GM19452 (cell line): ENCODE measurements around the gene GBX2.

Experiments used
- ATAC-seq: cut with Tn5 transposase; IDR thresholded peaks from one replicate; pipeline ENCODE4 v1.9.1; 2021; ENCODE audit not compliant: unreplicated experiment

GBX2 gene

DNA sequence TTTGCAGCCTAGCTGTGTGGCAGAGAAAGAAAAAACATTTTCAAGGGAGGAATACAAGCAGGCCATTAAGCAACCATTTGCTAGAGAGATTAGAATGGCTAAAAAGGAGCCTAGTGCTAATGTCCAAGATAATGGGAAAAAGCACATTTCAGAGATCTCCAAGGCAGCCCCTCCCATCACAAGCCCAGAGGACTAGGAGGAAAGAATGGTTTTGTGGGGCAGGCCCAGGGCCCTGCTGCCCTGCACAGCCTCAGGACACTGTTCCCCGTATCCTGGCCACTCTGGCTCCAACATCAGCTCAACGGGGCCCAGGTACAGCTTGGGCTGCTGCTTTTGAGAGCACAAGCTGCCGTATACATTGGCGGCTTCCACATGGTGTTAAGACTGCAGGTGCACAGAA lies 16.5 kb upstream of the GBX2 start:
- no peak for ATAC-seq

DNA sequence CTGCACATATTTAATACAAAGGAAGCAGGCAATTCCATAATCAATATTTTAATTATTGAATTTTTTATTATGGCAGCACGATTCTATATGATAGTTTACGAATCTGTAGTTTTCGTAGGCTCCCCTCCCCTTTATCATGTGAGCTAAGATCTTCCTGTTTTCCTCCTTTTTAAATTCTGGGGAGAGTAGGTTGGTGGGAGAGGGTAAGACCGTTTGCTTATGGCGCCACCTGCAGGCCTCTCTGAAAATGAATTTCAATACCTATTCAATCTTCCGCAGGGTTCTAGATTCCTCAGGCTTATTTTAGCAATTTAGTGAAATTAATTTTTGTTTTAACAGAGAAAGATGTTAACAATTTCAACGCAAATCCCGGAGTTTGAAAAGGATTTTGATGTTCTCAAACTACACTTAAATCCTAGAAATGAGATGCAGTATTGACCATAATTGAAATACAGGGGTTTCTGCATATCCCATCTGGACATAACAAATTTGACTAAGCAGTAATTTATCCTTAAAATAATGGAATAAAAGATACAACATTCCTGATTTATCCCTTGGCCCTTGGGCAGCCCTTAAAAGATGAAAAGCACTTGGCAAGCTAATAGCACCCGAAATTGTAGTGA lies 12.8 kb upstream of the GBX2 start:
- no peak for ATAC-seq

DNA sequence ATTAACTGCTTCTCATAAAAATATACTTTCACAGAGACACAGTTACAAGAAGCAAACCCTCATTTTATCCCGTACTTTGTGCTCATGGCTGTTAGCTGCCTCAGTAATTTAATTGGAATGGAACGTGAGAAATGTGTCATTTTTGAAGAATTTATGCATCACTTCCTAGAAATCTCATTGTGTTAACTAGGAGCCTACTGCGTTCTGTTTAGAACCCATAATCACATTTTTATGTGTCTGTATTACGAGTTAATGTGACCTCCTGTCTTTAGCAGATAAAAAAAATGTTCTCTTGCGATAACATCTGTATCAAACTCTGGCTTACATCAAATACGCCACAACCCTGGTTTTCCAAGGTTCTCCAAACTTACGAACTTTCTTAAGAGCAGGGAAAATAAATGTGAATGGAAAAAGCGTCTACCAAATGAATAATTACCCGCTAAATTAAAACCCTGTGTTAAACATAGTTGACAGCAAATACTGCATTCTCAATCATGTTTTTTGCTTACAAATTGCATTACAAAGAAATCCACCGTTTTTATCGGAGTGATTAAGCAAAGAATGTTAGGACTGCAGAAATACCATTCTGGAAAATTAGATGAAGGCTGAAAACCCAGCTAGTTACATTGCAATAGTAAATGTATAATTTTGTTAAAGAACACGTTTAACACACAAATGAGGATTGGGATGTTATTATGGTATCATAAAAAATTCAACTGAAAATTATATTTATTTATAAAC lies 12.1 kb upstream of the GBX2 start:
- no peak for ATAC-seq

DNA sequence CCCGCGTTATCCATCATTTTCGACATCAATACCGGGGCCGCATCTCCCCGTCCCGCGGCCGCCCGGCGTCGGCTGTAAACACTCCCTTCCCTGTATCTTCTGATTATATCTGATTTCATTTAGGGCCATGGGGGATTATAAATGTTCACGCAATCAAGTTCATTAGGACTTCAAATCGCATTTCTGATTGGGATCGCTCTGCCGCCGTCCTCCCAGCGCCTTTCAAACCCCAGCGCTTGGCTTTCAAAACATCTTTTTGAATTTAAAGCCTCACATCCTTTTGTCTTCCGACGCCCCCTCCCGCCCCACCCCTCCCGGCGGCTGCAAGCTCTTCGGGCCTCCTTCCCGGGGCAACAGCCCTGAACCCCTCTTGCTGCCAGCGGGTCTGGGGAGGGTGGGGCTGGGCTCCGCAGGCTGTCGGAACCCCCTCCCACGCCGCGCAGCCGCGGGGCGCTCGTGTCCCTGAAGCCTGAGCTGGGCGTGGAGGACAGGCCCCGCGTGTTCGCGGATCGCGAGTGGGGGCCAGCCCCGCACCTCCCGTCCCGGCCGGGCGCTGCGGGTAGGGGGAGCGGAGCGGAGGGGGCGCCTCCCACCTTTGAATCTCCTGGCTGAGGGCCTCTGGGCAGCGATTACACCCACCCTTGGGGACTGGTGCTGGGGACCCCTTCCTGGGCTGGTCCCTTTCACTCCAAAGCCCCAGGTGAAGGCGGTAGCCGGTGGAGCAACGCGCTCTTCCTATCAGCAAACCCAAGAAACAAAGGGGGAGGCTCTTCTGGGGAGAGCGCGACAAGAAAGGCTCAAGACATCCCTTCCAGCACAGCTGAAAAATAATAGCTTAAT lies 11.3 kb upstream of the GBX2 start:
- ATAC-seq: no peak

DNA sequence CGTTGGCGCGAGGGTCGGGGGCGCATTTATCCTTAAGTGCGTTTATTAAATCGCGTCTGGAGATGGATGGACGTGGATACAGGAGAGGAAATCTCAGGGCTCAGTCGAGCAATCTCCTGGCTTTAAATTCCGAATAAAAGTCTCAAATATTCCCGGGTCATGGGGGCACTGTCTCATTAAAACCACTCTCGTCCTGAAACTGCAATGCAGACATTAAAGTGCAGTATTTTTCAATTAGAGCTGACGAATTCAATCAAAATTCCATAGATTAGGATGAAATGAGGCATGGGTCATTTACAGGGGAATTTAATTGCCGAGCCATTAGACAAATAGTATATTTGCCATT lies 10.7 kb upstream of the GBX2 start:
- no peak for ATAC-seq

DNA sequence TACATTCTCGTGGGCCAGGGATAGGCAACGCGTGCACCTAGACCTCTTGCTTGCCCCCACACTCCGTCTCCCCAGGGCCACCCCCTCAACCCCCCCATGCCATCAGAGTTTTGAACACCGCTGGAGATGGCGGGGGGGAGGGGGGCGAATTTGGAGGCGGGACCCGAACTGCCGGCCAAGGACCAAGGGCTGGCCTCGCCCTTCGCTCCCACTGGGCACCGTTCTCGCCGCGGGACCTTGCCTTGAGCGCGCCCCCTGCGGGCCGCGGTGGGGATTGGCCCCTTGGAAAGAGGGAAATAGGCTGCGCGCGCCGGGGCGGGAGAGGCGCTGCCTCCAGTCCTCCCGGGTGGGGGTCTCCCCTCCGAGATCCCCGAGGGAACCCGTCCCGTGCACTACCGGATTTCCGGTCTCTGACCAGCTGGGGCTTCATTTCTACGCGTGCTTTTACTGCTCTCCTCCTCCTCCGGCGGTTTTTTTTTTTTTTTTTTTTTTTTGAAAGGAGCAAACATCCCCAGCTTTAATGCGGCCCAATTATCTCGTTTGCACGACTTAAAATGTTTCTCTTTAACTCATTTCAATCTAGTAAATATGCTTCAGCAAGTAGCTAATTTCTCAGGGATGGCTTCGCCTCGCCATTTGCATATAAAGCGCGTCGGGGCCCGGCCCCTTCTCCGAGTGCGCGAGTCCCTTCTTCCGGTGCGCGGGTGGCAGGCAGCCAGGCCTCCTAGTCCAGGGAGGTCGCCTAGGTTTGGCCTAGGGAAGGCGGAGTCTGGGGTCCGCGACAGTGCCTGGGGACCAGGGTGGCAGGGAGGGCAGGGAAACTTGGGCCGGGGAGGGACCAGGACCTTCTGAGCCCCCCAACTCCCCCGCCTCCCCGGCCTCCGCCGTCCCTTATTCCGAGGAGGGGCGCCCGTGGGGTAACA lies 10.0 kb upstream of the GBX2 start:
- ATAC-seq: no peak

DNA sequence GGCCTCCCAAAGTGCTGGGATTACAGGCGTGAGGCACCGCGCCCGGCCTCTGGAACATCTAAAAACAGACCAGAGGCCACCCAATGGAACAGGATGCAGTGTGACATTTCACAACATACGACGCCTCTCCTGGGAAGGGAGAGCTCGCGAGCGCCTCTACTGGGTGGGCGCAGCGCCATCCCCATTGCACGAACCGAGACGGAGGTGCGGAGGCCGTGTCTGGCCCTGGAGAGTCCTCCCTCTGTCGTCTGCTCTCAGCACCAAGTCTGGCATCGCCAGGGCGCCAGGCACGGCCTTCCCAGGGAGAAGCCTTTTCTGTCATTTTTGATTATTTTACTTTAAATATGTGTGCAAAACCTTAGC lies 9.4 kb upstream of the GBX2 start:
- ATAC-seq: no peak

DNA sequence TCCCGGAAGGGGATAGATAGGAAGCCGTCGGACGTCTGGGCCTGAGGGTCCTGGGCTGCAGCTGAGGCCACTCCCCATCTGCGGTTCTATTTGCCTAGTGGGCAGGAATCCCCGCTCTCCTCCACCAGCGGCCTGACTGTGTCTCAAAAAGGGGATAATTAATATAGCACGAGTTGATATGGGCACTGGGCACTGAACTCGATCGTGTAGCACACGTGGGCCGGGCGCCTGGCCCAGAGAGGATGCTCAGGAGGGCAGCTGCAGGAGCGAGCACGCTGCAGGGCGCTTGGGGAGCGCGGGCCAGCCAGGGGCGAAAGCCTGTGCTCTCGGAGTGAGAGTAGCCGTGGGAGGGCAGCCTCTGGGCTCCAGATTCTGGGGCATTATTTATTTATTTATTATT lies 8.8 kb upstream of the GBX2 start:
- no peak for ATAC-seq

DNA sequence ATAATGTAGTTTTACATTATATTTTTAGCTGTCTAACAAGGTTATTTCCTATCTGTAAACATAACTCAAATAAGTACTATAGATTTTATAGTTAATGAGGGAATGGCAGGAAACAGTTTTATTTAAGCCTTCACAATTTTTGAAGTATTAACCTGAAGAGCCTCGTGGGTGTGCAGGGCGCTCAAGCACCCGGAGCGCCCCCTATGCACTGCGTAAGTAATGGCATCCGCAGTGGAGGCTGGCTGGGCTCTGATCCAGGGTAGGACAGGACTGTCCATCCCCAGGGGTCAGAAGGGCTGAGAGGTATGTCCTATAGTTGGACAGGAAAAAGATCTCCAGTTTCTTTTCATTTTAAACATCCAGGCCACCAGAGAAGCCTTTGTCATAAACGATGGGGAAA lies 8.2 kb upstream of the GBX2 start:
- no peak for ATAC-seq

DNA sequence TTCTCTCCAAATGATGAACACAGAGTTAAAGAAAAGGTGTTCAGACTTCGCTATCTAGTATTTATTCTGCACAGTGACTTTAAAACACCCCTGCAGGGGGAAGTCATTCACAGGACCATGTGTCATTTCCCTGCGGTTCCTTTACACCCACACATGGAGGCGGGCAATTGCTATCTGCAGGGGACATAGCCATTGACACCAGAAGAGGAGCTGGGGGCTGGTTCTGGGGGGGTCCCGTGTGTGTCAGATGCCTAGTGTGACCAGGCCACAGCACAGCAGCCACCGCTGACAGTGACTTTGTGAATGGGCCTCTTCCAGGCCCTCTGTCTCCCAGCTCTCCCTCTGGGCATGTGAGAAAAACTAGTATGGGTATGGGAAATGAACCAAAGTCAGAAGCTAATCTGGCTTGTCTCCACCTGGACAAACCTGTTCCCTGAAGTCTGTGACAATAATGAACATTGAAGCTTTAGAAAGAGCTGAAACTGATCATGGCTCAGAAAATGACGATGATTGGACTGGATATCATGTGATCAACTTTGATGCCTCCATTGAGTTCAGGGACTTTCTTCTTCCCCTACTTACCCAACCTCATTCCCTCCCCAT lies 7.5 kb upstream of the GBX2 start:
- ATAC-seq: no peak

DNA sequence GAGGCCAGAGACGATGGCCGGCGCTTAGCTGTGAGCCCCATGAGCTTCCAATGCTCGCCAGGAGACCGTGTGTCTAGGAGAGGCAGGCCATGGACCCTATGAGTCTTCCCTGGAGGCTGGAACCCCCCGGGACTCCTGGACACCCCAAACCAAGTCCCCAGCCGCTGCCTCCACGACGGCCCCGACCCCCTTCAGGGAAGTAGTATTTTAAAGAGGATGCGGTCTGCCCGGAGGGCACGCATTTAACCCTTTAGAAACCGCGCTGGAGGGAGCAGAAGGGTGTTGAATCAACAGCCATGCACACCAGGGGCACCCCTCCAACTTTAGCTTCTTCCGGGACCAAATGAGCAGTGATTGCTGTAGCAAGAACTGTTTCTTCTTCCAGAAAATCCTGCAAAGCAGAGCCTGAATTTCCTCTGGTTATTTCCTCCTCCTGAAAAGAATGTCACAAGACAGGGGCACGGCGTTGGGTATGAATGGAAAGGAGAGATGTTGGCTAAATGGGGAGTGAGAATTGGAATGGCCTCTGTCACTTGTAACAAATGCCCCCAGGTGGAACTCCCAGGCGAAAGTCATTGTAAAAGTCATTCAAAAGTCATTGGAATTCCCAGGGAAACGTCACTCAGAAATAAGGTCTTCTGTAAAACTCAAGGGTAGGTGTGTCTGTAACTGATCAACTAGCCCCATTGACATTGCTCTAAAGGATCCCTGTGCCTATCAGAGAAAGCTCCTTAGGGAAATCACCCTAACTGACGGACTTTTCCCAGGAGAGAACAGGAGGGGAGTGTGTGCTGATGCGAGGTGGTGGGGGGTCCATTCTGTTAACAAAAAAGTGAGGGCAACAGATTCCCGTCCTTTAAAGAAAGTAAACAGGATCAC lies 5.8 kb upstream of the GBX2 start:
- ATAC-seq: no peak

DNA sequence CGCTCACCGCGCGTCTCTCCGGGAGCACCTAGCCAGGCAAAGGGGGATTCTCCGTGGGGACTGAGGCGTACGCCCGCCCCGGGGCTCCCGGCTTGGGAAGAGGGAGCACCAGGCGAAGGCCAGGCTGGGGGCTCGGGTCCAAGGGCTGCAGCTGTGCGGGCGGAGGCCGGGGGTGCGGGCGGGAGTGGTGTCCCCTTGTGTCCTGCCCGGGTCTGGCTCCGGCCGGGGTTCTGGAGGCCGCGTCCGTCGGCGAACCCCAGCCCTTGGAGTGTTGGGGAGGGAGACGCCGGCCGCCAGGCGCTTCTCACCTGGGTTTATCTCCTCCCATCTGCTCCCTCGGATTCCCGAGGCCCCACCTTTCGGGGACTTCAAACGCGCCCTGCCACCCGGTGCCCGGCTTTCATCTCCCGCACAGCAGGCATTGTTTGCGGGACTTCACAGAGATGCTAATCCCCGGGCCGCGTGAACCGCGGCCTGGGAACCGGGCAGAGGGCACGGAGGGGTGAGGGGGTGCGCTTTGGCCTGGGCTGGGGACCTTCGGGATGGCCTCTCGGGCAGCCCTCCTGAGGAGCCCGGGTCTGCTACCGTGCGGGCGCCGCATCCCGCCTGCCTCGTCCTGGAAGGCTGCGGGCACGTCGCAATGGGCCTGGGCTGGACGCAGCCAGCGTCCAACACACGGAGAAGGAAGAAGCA lies 5.0 kb upstream of the GBX2 start:
- no peak for ATAC-seq

DNA sequence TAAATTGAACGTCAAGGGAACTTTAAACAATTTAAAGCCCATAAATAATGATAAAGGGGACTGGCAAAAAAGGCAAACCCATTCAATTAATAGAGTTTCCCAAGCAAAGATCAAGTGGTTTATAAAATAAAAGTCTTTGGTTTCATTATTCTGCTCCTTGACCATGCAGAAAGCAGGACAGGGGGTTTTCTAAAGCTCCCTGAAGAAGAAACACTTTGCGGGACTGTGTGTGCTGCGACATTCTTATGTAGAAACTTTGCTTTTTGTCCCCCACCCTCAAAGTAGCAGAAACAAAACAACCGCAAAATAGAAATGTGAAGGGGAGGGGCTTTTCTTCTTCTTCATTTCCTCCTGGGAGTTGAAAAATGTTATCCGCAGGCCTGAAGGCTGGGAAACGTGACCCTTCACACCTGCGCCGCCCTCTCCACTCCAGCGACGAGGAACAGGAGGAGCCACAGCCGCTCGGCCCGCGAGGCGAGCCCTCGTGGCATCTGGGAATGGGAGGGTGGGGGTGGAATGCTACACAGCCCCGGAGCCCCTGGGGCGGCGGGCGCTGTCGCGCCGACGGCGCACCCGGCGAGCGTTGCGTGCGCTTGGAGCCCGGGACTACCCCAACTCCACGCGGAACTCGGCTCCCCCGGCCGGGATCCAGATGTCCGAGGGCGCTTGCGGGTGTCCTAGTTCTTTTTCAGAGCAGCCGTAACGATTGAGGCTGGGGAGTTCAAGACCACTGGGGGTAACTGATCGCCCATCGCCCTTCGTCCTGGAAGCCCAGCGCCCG lies 4.3 kb upstream of the GBX2 start:
- no peak for ATAC-seq

DNA sequence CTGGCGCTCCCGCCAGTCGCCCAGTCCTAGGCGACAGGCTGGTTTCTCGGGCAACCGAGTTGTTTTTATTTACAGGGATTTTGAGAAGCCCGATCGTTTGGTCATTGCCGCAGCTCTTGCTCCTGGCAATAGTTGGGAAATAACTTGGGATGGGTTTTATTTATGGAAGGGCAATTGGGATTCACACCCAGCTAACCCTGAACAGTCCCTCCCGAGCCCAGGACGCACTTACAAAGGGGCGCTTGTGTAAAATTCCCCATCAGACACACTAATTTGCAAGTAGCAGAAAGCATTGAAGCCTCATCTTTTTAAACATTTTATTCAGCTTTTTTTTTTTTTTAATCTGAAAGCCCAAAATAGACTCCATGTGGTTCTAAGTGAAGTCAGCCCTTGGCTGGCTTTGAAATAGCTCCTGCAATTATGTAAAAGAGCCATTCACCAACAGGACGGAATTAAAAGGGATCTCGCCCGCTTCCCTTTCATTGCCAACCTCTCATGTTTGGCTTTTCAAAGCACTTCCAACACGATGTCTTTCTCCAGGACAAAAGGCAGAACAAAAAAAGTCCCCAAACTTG lies 3.6 kb upstream of the GBX2 start:
- no peak for ATAC-seq

DNA sequence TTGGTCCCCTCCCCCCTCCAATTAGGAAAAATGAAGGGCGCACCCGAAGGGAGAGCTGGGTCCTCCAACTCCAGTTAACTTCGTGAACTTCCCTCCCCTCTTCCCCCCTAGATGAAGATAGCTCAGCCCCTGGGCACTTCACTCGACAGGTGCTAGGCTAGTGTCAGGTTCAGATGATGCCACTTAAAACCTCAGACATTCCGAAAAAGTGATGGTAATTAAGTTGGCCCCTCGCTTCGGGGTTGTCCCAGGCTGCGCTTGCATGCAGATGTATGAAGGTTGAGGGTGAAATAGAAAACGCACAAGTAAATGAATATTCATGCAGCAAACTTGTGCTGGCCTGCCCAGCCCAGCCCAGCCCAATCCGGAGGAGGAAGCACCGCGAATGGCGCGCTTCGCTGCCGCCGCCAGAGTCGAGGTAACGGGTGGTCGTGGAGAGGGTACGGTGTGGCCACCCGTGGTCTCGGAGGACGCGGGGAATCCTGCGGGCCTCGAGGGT lies 3.0 kb upstream of the GBX2 start:
- ATAC-seq: no peak

DNA sequence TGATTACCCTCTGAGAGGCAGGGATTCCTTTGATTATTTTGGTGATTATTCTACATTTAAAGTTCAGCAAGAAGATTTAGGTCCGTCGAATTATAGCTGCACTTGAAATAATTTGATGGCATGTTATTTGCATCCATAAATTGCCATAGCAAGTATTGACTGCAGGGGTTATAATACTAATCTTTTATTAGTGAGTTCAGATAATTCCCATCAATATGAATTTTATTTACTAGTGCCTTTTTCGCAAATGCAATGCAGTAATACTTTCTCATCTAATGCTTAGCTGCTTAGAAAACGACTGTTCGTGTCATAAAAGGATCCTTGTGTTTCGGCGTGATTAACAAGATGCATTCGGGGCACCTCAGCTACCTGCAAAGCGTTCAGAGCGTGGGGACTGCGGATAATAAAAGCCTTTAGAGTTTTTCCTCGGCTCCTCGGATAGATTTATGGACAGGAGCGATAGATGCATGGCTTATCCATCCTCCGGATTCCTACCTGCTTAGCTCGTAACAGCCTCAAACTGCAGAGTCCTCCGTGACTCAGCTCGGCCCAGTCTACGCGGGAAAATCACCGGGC lies 2.5 kb upstream of the GBX2 start:
- no peak for ATAC-seq

DNA sequence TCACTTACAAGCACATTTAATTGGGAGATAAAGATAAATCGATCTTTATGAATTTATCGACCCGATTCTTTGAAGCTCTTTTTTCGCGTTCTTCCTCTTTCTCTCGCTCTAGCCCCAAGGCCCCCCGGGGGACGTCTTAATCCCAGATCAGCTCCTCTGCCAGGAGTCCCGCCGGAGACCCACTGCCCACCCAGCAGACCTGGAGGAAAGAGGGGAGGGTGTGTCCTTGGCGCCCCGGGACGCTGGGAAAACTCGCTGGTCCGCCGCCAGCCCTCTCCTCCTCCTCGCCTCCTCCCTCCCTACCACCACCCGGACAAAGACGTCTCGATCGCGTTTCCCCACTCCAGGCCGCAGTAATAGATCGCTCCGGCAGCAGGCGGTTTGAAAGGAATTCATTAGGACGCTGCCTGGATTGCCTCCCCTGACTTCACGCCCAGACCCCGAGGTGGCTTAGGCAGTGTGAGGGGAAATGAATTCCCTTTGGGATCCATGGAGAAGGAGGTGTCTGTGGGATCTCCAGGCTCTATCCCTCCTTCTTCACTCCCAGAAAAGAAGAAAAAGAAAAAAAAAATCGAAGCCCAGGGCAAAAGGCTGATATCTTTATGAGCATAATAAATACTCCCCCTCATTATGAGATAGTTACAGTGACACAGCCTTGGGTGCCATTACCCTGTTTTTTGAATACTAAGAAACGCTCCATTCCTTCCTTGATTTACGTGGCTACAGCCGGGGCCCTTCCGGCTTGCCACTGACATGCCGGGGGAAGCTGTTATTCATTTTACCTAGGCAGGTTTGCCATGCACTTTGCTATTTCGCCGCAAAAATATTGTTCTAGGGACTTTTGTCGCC lies 1.8 kb upstream of the GBX2 start:
- ATAC-seq: no peak
